HCT116 (cell line): ENCODE data around the gene IL1RAPL1. TPM values are rescaled to one million over a fixed set of nuclear protein-coding genes. Genes with fewer than 3 reads are reported as not detected.

Experiments used
- ATAC-seq: fragments of 200-7000 bp; cut with Tn5 transposase; 2 replicates; pipeline ENCODE4 v1.9.1; 2020; ENCODE audit warnings: mild to moderate bottlenecking, moderate library complexity
- BruUV-seq: library from RNA; stranded (reverse); fragments of 400-500 nt; replicated peaks from 2 replicates; lab custom pipeline; 2021; lab: Mats Ljungman, UMichigan
- CTCF ChIA-PET: fragments of 300-600 bp; sonication (Branson Sonifier 250); formaldehyde crosslinking; loops from one replicate; lab custom pipeline; 2021; ENCODE audit warnings: antibody characterized with exemption; lab: Charles Lee
- POLR2A ChIA-PET: fragments of 300-600, 350-600 bp; sonication (Branson Sonifier 250); formaldehyde crosslinking; loops from one replicate; lab custom pipeline; 2021; ENCODE audit warnings: antibody characterized with exemption; lab: Charles Lee
- RAD21 ChIA-PET, 2 experiments: fragments of 300-600 bp; sonication (Branson Sonifier 250); formaldehyde crosslinking; loops; one replicate each; lab custom pipeline; 2023; ENCODE audit warnings: low total read pairs in 2 of 2; ENCODE audit not compliant: uncharacterized antibody in 2 of 2, unreplicated experiment in 2 of 2, low non-redundant PET in 1 of 2; lab: Charles Lee
- DNase-seq: peaks from one replicate; pipeline ENCODE4 v3.0.0-alpha.2; 2010; ENCODE audit warnings: low read depth, low spot score
- H2AFZ ChIP-seq: fragments of 200-600 bp; shearing (Covaris generic), sonication (generic); 2 replicates; pipeline ENCODE4 v1.6.1; 2017; ENCODE audit warnings: low read depth, mixed run types, mixed read lengths, antibody characterized with exemption, low read length; ENCODE audit not compliant: poor library complexity, severe bottlenecking
- H3K27ac ChIP-seq: 2 replicates; pipeline ENCODE4 v1.5.1; 2012; ENCODE audit warnings: low read depth, low read length
- H3K27me3 ChIP-seq: fragments of 200-600 bp; sonication (generic); 2 replicates; pipeline ENCODE4 v1.6.1; 2016; ENCODE audit warnings: mixed run types, low read length, mixed read lengths; ENCODE audit not compliant: insufficient read depth
- H3K36me3 ChIP-seq, 2 experiments: fragments of 200-500 bp in 1 of 2; fragments of 200-600 bp in 1 of 2; sonication (Bioruptor generic) in 1 of 2; sonication (generic) in 1 of 2; 2 replicates each; pipeline versions ENCODE4 v1.5.1 to v1.6.1; 2014 to 2016; ENCODE audit warnings: low read length in 2 of 2, inconsistent platforms in 1 of 2, mixed read lengths in 1 of 2, mixed run types in 1 of 2; ENCODE audit not compliant: insufficient read depth in 2 of 2, control insufficient read depth in 1 of 2
- H3K4me1 ChIP-seq, 2 experiments: fragments of 200-600 bp in 1 of 2; sonication (generic) in 1 of 2; 2 replicates each; pipeline versions ENCODE4 v1.5.1 to v1.6.1; 2012 to 2017; ENCODE audit warnings: low read length in 2 of 2, inconsistent platforms in 1 of 2, mild to moderate bottlenecking in 1 of 2, mixed read lengths in 1 of 2, mixed run types in 1 of 2, moderate library complexity in 1 of 2; ENCODE audit not compliant: insufficient read depth in 2 of 2, control insufficient read depth in 1 of 2
- H3K4me2 ChIP-seq: fragments of 200-600 bp; sonication (generic); 2 replicates; pipeline ENCODE4 v1.6.1; 2017; ENCODE audit warnings: mixed run types, low read length, mixed read lengths
- H3K4me3 ChIP-seq, 2 experiments: fragments of 200-600 bp in 1 of 2; sonication (generic) in 1 of 2; replicated peaks in 1 of 2; 2 replicates each; pipeline ENCODE4 v1.5.1; 2011 to 2016; ENCODE audit warnings: low read length in 2 of 2, control low read depth in 1 of 2, low read depth in 1 of 2, mild to moderate bottlenecking in 1 of 2, mixed read lengths in 1 of 2, mixed run types in 1 of 2
- H3K79me2 ChIP-seq: fragments of 200-600 bp; sonication (generic); 2 replicates; pipeline ENCODE4 v1.6.1; 2017; ENCODE audit warnings: mild to moderate bottlenecking, mixed run types, low read length, moderate library complexity, mixed read lengths; ENCODE audit not compliant: insufficient read depth
- H3K9ac ChIP-seq: fragments of 200-600 bp; sonication (generic); 2 replicates; pipeline ENCODE4 v1.6.1; 2016; ENCODE audit warnings: low read length, mixed read lengths
- H3K9me2 ChIP-seq: fragments of 200-600 bp; sonication (generic), shearing (Covaris generic); 2 replicates; pipeline ENCODE4 v1.6.1; 2017; ENCODE audit warnings: mixed run types, mild to moderate bottlenecking, moderate library complexity; ENCODE audit not compliant: insufficient read depth
- H3K9me3 ChIP-seq, 2 experiments: fragments of 200-500 bp in 1 of 2; fragments of 200-600 bp in 1 of 2; sonication (Bioruptor generic) in 1 of 2; sonication (generic) in 1 of 2; 2 replicates each; pipeline ENCODE4 v1.6.1; 2014 to 2017; ENCODE audit warnings: low read length in 2 of 2, mixed read lengths in 2 of 2, inconsistent platforms in 1 of 2, low read depth in 1 of 2, mild to moderate bottlenecking in 1 of 2, mixed run types in 1 of 2, moderate library complexity in 1 of 2; ENCODE audit not compliant: control insufficient read depth in 1 of 2, insufficient read depth in 1 of 2
- H4K20me1 ChIP-seq: fragments of 200-600 bp; sonication (generic), shearing (Covaris generic); 2 replicates; pipeline ENCODE4 v1.6.1; 2017; ENCODE audit warnings: mixed run types, mild to moderate bottlenecking, moderate library complexity; ENCODE audit not compliant: insufficient read depth
- EGR1 ChIP-seq: IDR thresholded peaks from 2 replicates; pipeline ENCODE4 v1.6.1; 2012; ENCODE audit warnings: low read depth
- ELF1 ChIP-seq: IDR thresholded peaks from 2 replicates; pipeline ENCODE4 v1.6.1; 2012; ENCODE audit warnings: low read depth, borderline replicate concordance
- EZH2 ChIP-seq: fragments of 200-600 bp; sonication (generic); IDR thresholded peaks from 2 replicates; pipeline ENCODE4 v1.6.1; 2017; ENCODE audit warnings: antibody characterized with exemption, mixed run types
- EZH2phosphoT487 ChIP-seq: fragments of 200-600 bp; IDR thresholded peaks from 2 replicates; pipeline ENCODE4 v1.6.1; 2018; ENCODE audit warnings: antibody characterized with exemption, borderline replicate concordance
- FOSL1 ChIP-seq: IDR thresholded peaks from 2 replicates; pipeline ENCODE4 v1.6.1; 2012; ENCODE audit warnings: low read depth
- JUND ChIP-seq: IDR thresholded peaks from 2 replicates; pipeline ENCODE4 v1.6.1; 2012
- POLR2A ChIP-seq: IDR thresholded peaks from 2 replicates; pipeline ENCODE4 v1.7.0; 2011; ENCODE audit warnings: borderline replicate concordance; ENCODE audit not compliant: insufficient read depth, insufficient read length; ENCODE audit errors: extremely low read depth
- POLR2AphosphoS5 ChIP-seq: IDR thresholded peaks from 2 replicates; pipeline ENCODE4 v1.6.1; 2011; ENCODE audit warnings: mild to moderate bottlenecking, low read depth, low read length, moderate library complexity
- SP1 ChIP-seq: IDR thresholded peaks from 2 replicates; pipeline ENCODE4 v1.6.1; 2012; ENCODE audit warnings: low read depth
- YY1 ChIP-seq: IDR thresholded peaks from 2 replicates; pipeline ENCODE4 v1.6.1; 2011; ENCODE audit warnings: low read length, low read depth, moderate library complexity, mild to moderate bottlenecking; ENCODE audit not compliant: insufficient replicate concordance; ENCODE audit errors: extremely low read depth
- ZNF274 ChIP-seq: fragments of 200-500 bp; sonication (Bioruptor generic); IDR thresholded peaks from 2 replicates; pipeline ENCODE4 v1.6.1; 2014; ENCODE audit warnings: mild to moderate bottlenecking, low read depth, low read length, inconsistent platforms
- intact Hi-C: fragments of 100-400 bp; cut with micrococcal nuclease; formaldehyde crosslinking; loops from 2 replicates; pipeline ENCODE4 v1.10.0; 2022
- total RNA-seq: library from RNA; stranded (reverse); gene quantifications from one replicate; pipeline ENCODE4 v1.2.1, GENCODE V29; 2021; ENCODE audit not compliant: unreplicated experiment
- TF ChIP-seq, protein P1 (sequence below): IDR thresholded peaks from 2 replicates; pipeline ENCODE4 v1.6.1; 2012; ENCODE audit warnings: low read depth
- TF ChIP-seq, protein P2 (sequence below): IDR thresholded peaks from 2 replicates; pipeline ENCODE4 v1.6.1; 2011; ENCODE audit warnings: mild to moderate bottlenecking, low read length, moderate library complexity; ENCODE audit not compliant: insufficient replicate concordance; ENCODE audit errors: extremely low read depth
- TF ChIP-seq, protein P3 (sequence below), 3 experiments: fragments of 200-600 bp in 1 of 3; sonication (generic) in 1 of 3; IDR thresholded peaks in 2 of 3; conservative IDR thresholded peaks in 1 of 3; 2 replicates each; pipeline ENCODE4 v1.5.1; 2012 to 2017; ENCODE audit warnings: low read depth in 2 of 3, low read length in 2 of 3, antibody characterized with exemption in 1 of 3, borderline replicate concordance in 1 of 3, control low read depth in 1 of 3, mild to moderate bottlenecking in 1 of 3, mixed read lengths in 1 of 3, mixed run types in 1 of 3, moderate library complexity in 1 of 3; ENCODE audit not compliant: insufficient read depth in 1 of 3
- TF ChIP-seq, protein P4 (sequence below): IDR thresholded peaks from 2 replicates; pipeline ENCODE4 v1.6.1; 2012
- TF ChIP-seq, protein P5 (sequence below): IDR thresholded peaks from 2 replicates; pipeline ENCODE4 v1.6.1; 2012

The IL1RAPL1 gene
- total RNA-seq, 1 experiment from 2014 or later: 2.8 TPM

DNA sequence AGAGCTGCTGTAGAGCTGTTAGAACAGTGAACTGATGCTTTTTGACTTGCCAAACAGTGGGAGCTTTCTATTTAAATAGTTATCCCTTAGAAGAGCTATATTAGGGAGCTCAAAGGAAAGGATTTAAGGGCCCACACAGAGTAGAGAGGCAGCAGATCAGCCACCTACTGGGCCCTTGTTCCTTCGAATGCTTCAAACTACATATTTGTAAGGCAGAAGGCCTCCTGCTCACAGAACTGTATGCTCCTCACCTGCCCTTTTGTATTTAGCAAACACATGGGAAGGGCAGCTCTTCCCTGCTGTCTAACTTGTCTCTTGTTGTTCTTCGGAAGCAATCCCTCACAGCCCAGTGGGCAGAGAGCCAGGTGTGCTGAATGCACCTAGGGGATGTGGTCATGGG is 38.0 kb downstream of the IL1RAPL1 start:
- intact Hi-C loops: no loop called here
- POLR2A ChIA-PET: no interaction called here
- ATAC-seq (no peak), DNase-seq (no peak)
- H3K79me2 ChIP-seq: peaks cover 5% of the 10 kb centered on the region; the same call in 1 of the 2 replicates
- no peaks in the 10 kb centered on the region for H3K9me2 ChIP-seq
- no TSS peak for BruUV-seq
- no peaks in the 10 kb centered on the region for H3K9me3 ChIP-seq
- peaks cover 0 to 7% of the 10 kb centered on the region in 2 experiments; a peak in 2 of 4 replicates for H3K4me1 ChIP-seq
- H3K27me3 ChIP-seq: no peaks in the 10 kb centered on the region
- H3K27ac ChIP-seq: no peak overlapping the region
- H3K36me3 ChIP-seq: no peaks in the 10 kb centered on the region
- no peaks in the 10 kb centered on the region for H4K20me1 ChIP-seq
- no peak overlapping the region for H3K4me2 ChIP-seq
- RAD21 ChIA-PET: no interaction called here
- no peak overlapping the region for H3K4me3 ChIP-seq
- no peak for TF ChIP-seq EZH2phosphoT487
- TF ChIP-seq FOSL1: no peak
- no peak for TF ChIP-seq ZNF274
- TF ChIP-seq, protein P1, sequence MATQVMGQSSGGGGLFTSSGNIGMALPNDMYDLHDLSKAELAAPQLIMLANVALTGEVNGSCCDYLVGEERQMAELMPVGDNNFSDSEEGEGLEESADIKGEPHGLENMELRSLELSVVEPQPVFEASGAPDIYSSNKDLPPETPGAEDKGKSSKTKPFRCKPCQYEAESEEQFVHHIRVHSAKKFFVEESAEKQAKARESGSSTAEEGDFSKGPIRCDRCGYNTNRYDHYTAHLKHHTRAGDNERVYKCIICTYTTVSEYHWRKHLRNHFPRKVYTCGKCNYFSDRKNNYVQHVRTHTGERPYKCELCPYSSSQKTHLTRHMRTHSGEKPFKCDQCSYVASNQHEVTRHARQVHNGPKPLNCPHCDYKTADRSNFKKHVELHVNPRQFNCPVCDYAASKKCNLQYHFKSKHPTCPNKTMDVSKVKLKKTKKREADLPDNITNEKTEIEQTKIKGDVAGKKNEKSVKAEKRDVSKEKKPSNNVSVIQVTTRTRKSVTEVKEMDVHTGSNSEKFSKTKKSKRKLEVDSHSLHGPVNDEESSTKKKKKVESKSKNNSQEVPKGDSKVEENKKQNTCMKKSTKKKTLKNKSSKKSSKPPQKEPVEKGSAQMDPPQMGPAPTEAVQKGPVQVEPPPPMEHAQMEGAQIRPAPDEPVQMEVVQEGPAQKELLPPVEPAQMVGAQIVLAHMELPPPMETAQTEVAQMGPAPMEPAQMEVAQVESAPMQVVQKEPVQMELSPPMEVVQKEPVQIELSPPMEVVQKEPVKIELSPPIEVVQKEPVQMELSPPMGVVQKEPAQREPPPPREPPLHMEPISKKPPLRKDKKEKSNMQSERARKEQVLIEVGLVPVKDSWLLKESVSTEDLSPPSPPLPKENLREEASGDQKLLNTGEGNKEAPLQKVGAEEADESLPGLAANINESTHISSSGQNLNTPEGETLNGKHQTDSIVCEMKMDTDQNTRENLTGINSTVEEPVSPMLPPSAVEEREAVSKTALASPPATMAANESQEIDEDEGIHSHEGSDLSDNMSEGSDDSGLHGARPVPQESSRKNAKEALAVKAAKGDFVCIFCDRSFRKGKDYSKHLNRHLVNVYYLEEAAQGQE: no peak
- TF ChIP-seq POLR2A: no peak
- TF ChIP-seq, protein P2, sequence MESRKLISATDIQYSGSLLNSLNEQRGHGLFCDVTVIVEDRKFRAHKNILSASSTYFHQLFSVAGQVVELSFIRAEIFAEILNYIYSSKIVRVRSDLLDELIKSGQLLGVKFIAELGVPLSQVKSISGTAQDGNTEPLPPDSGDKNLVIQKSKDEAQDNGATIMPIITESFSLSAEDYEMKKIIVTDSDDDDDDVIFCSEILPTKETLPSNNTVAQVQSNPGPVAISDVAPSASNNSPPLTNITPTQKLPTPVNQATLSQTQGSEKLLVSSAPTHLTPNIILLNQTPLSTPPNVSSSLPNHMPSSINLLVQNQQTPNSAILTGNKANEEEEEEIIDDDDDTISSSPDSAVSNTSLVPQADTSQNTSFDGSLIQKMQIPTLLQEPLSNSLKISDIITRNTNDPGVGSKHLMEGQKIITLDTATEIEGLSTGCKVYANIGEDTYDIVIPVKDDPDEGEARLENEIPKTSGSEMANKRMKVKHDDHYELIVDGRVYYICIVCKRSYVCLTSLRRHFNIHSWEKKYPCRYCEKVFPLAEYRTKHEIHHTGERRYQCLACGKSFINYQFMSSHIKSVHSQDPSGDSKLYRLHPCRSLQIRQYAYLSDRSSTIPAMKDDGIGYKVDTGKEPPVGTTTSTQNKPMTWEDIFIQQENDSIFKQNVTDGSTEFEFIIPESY: no peak
- TF ChIP-seq, protein P3, sequence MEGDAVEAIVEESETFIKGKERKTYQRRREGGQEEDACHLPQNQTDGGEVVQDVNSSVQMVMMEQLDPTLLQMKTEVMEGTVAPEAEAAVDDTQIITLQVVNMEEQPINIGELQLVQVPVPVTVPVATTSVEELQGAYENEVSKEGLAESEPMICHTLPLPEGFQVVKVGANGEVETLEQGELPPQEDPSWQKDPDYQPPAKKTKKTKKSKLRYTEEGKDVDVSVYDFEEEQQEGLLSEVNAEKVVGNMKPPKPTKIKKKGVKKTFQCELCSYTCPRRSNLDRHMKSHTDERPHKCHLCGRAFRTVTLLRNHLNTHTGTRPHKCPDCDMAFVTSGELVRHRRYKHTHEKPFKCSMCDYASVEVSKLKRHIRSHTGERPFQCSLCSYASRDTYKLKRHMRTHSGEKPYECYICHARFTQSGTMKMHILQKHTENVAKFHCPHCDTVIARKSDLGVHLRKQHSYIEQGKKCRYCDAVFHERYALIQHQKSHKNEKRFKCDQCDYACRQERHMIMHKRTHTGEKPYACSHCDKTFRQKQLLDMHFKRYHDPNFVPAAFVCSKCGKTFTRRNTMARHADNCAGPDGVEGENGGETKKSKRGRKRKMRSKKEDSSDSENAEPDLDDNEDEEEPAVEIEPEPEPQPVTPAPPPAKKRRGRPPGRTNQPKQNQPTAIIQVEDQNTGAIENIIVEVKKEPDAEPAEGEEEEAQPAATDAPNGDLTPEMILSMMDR (IDR thresholded peaks at IDR 0.05 in 2 of 3, conservative IDR thresholded peaks at IDR 0.05 in 1 of 3; ENCODE audit: borderline replicate concordance in 1 of 3, insufficient read depth in 1 of 3, low read depth in 2 of 3, low read length in 2 of 3): no peak
- TF ChIP-seq ELF1: no peak
- TF ChIP-seq SP1: no peak
- TF ChIP-seq, protein P4, sequence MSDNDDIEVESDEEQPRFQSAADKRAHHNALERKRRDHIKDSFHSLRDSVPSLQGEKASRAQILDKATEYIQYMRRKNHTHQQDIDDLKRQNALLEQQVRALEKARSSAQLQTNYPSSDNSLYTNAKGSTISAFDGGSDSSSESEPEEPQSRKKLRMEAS: no peak
- TF ChIP-seq POLR2AphosphoS5: no peak
- TF ChIP-seq JUND: no peak
- TF ChIP-seq, protein P5, sequence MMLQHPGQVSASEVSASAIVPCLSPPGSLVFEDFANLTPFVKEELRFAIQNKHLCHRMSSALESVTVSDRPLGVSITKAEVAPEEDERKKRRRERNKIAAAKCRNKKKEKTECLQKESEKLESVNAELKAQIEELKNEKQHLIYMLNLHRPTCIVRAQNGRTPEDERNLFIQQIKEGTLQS: no peak
- TF ChIP-seq YY1: no peak
- TF ChIP-seq EGR1: no peak
- no peak for TF ChIP-seq EZH2
- CTCF ChIA-PET: no interaction called here
- no peak overlapping the region for H3K9ac ChIP-seq
- no peak overlapping the region for H2AFZ ChIP-seq
